Ovary (tissue), 9 donors: ENCODE measurements around the gene DOCK2. TPM values are rescaled to one million over a fixed set of nuclear protein-coding genes. Genes with fewer than 3 reads are reported as not detected.

Experiments used
- DNase-seq, 5 donors: peaks; one replicate each; pipeline ENCODE4 v3.0.0-alpha.2; 2019 to 2020
- H3K27ac ChIP-seq, 2 donors: fragments of 200-600 bp; one replicate each; pipeline versions ENCODE4 v1.5.1 to v1.8.0; 2019 to 2022
- H3K27me3 ChIP-seq: fragments of 200-600 bp; one replicate; pipeline ENCODE4 v1.8.0; 2022
- H3K36me3 ChIP-seq: fragments of 200-600 bp; sonication (generic); one replicate; pipeline ENCODE4 v1.5.1; 2019
- H3K4me1 ChIP-seq: one replicate; pipeline ENCODE4 v1.8.1; 2013; ENCODE audit warnings: mild to moderate bottlenecking, moderate library complexity; ENCODE audit not compliant: insufficient read depth
- H3K4me3 ChIP-seq: fragments of 200-600 bp; sonication (generic); one replicate; pipeline ENCODE4 v1.5.1; 2017
- H3K9me3 ChIP-seq, 2 donors: fragments of 200-600 bp in 1 of 2; sonication (generic) in 1 of 2; one replicate each; pipeline versions ENCODE4 v1.5.1 to v1.8.1; 2013 to 2019; ENCODE audit warnings: mild to moderate bottlenecking in 1 of 2, moderate library complexity in 1 of 2
- CTCF ChIP-seq, 3 donors: fragments of 450-650 bp in 2 of 3; fragments of 200-600 bp in 1 of 3; IDR thresholded peaks; one replicate each; pipeline versions ENCODE4 v1.5.1 to v1.8.0; 2016 to 2022; ENCODE audit warnings: antibody characterized with exemption in 3 of 3, mild to moderate bottlenecking in 1 of 3
- EP300 ChIP-seq: sonication (generic); formaldehyde crosslinking; IDR thresholded peaks from one replicate; pipeline ENCODE4 v1.6.1; 2017; ENCODE audit warnings: antibody characterized with exemption
- POLR2A ChIP-seq: fragments of 450-650 bp; IDR thresholded peaks from one replicate; pipeline ENCODE4 v1.6.1; 2017; ENCODE audit warnings: antibody characterized with exemption, mild to moderate bottlenecking, moderate library complexity
- WGBS, 3 donors: extraction: QIAGEN DNeasy Blood & Tissue Kit in 1 of 3; methylation state at CpG; one replicate each; pipeline versions ENCODE4 v1.1.5 to v1.1.7; 2013 to 2017; 5-methylcytosine and 5-hydroxymethylcytosine counted together
- intact Hi-C, 4 donors: fragments of 100-400 bp; cut with DNase I; formaldehyde crosslinking; loops; one replicate each; pipeline versions ENCODE4 v1.11.0 to v1.15.1; 2022 to 2023
- polyA plus RNA-seq, 2 donors: library from polyadenylated mRNA; stranded (reverse); fragments of 200-250 nt in 1 of 2; fragments of 350-450 nt in 1 of 2; fragmentation: Illumina TruSeq in 1 of 2; extraction: RNeasy Lipid Tissue Mini Kit (QIAGEN cat#74804) in 1 of 2; gene quantifications; one replicate each; pipeline ENCODE4 v1.2.3, GENCODE V29; 2013 to 2014
- total RNA-seq, 7 donors: library from RNA; depleted of rRNA in 2 of 7; stranded (reverse); fragments of >200 nt in 2 of 7; fragmentation: NEBNext Ultra II Directional in 3 of 7; extraction: Animal tissue kit (Norgen Biotek cat#: 25700) in 3 of 7; gene quantifications; one replicate each; pipeline versions ENCODE4 v1.1.0 to v1.2.4, GENCODE V29; 2016 to 2023
- donor health status: DM: no; HTN: no; CAD: no; lungs with moderate emphysema.
- donor health status: DM: no; HTN: no; CAD: no.
- donor health status: Bipolar disorder and iron deficiency.
- donor health status: DM: yes; HTN: yes; CAD: no.
- donor health status: DM: no; HTN: no; CAD: no.
- donor health status: DM: yes; HTN: yes; CAD: no.

DOCK2 gene
- total and polyA plus RNA-seq, 9 donors: 1.3 to 10.2 (median 5.4) TPM

- H3K4me1 ChIP-seq: peaks cover 2% of the 10 kb centered on the region
- H3K36me3 ChIP-seq: no peaks in the 10 kb centered on the region
- H3K27ac ChIP-seq: no peak overlapping the region
- 84 to 90% (median 89%) methylated on average over 2 of the region's 2 CpGs for WGBS, 3 donors
- TF ChIP-seq EP300: no peak
- TF ChIP-seq CTCF (IDR thresholded peaks at IDR 0.05): no peak
- no peak for TF ChIP-seq POLR2A
- H3K9me3 ChIP-seq: no peaks in the 10 kb centered on the region
- DNase-seq: no peak
- no peaks in the 10 kb centered on the region for H3K27me3 ChIP-seq
- intact Hi-C loops: no loop called here
- no peak overlapping the region for H3K4me3 ChIP-seq
Observed at GRCh38 chr5:169913479-169913878, 276.4 kb downstream of the DOCK2 start.

- H3K4me3 ChIP-seq: no peak overlapping the region
- 12 to 19% (median 13%) methylated on average over 2 of the region's 2 CpGs for WGBS, 3 donors
- intact Hi-C loops: no loop called here
- H3K27ac ChIP-seq: no peak overlapping the region
- H3K4me1 ChIP-seq: peaks cover 2% of the 10 kb centered on the region
- H3K36me3 ChIP-seq: no peaks in the 10 kb centered on the region
- H3K27me3 ChIP-seq: no peaks in the 10 kb centered on the region
- no peaks in the 10 kb centered on the region for H3K9me3 ChIP-seq
- DNase-seq: peak in 4 of 5 donors; percentile 24 to 76 (median 38)
- TF ChIP-seq CTCF (IDR thresholded peaks at IDR 0.05): no peak
Observed at GRCh38 chr5:169914766-169915165, 277.7 kb downstream of the DOCK2 start.

- Histone ChIP-seq H3K9me3 (no peaks in the 10 kb centered on the region), H3K27me3 (no peaks in the 10 kb centered on the region), H3K4me3 (no peak overlapping the region), H3K36me3 (no peaks in the 10 kb centered on the region), H3K4me1 (peaks cover 2% of the 10 kb centered on the region), H3K27ac (no peak overlapping the region)
- intact Hi-C loops: no loop called here
- DNase-seq: no peak
- no peak for TF ChIP-seq POLR2A
- no peak for TF ChIP-seq CTCF (IDR thresholded peaks at IDR 0.05)
- no peak for TF ChIP-seq EP300
- 59 to 83% (median 68%) methylated on average over 2 of the region's 2 CpGs for WGBS, 3 donors
Observed at GRCh38 chr5:169917500-169917899, 280.4 kb downstream of the DOCK2 start.

- intact Hi-C loops: no loop called here
- 4 to 26% (median 11%) methylated on average over 2 of the region's 2 CpGs for WGBS, 3 donors
- TF ChIP-seq CTCF (IDR thresholded peaks at IDR 0.05): no peak
- no peak for TF ChIP-seq EP300
- TF ChIP-seq POLR2A: no peak
Observed at GRCh38 chr5:169918228-169918627, 281.2 kb downstream of the DOCK2 start.

GRCh38 chr5:169920474-169920873 is 283.4 kb downstream of the DOCK2 start:
- H3K4me3 ChIP-seq: no peak overlapping the region
- H3K36me3 ChIP-seq: no peaks in the 10 kb centered on the region
- H3K27ac ChIP-seq: no peak overlapping the region
- TF ChIP-seq EP300 (no peak), POLR2A (no peak), CTCF (IDR thresholded peaks at IDR 0.05) (no peak)
- intact Hi-C loops: no loop called here
- no peaks in the 10 kb centered on the region for H3K9me3 ChIP-seq
- no peaks in the 10 kb centered on the region for H3K27me3 ChIP-seq
- H3K4me1 ChIP-seq: no peaks in the 10 kb centered on the region
- 67 to 78% (median 77%) methylated on average over 3 of the region's 3 CpGs for WGBS, 3 donors
- DNase-seq: no peak

More at GRCh38 chr5:169918228-169918627, 281.2 kb downstream of the DOCK2 start:
- H3K36me3 ChIP-seq: no peaks in the 10 kb centered on the region
- DNase-seq: no peak
- H3K4me3 ChIP-seq: no peak overlapping the region
- H3K27ac ChIP-seq: no peak overlapping the region
- H3K27me3 ChIP-seq: no peaks in the 10 kb centered on the region
- H3K9me3 ChIP-seq: no peaks in the 10 kb centered on the region
- H3K4me1 ChIP-seq: peaks cover 2% of the 10 kb centered on the region
